H1 (cell line): ENCODE measurements around the gene ASGR2. TPM values are rescaled to one million over a fixed set of nuclear protein-coding genes. Genes with fewer than 3 reads are reported as not detected.

Source experiments
- CTCF ChIA-PET: fragments of 300-600 bp; sonication (Branson Sonifier 250); formaldehyde crosslinking; loops from one replicate; lab custom pipeline; 2021; ENCODE audit not compliant: partially characterized antibody; lab: Charles Lee
- POLR2A ChIA-PET: fragments of 300-600 bp; sonication (Branson Sonifier 250); formaldehyde crosslinking; loops from one replicate; lab custom pipeline; 2021; ENCODE audit warnings: inconsistent platforms; ENCODE audit not compliant: partially characterized antibody; lab: Charles Lee
- DNase-seq, 2 experiments: peaks; one replicate each; pipeline versions ENCODE4 v3.0.0 to v3.0.0-alpha.2; 2010 to 2022; ENCODE audit warnings: low spot score in 2 of 2, low read depth in 1 of 2, mixed read lengths in 1 of 2
- FAIRE-seq: peaks from 2 replicates; lab custom pipeline; 2011; peaks lifted over from hg19 to GRCh38; lab: Jason Lieb, UNC
- H2AFZ ChIP-seq: 2 replicates; pipeline ENCODE4 v1.8.1; 2012; ENCODE audit warnings: low read length, inconsistent platforms
- H2AK5ac ChIP-seq: 2 replicates; pipeline ENCODE4 v1.6.1; 2013; ENCODE audit warnings: low read depth, low read length
- H2BK120ac ChIP-seq: replicated peaks from 2 replicates; pipeline ENCODE3; 2013; ENCODE audit warnings: low read depth, low read length, inconsistent platforms
- H2BK12ac ChIP-seq: 2 replicates; pipeline ENCODE4 v1.6.1; 2013; ENCODE audit warnings: low read depth, low read length
- H2BK15ac ChIP-seq: 2 replicates; pipeline ENCODE4 v1.6.1; 2013; ENCODE audit warnings: low read length
- H2BK20ac ChIP-seq: 2 replicates; pipeline ENCODE4 v1.6.1; 2013; ENCODE audit warnings: low read length
- H2BK5ac ChIP-seq: 2 replicates; pipeline ENCODE4 v1.6.1; 2013; ENCODE audit warnings: low read depth, low read length
- H3K14ac ChIP-seq: 2 replicates; pipeline ENCODE4 v1.6.1; 2013; ENCODE audit warnings: inconsistent platforms; ENCODE audit not compliant: insufficient read length
- H3K18ac ChIP-seq: 2 replicates; pipeline ENCODE4 v1.6.1; 2013; ENCODE audit warnings: low read length; ENCODE audit errors: extremely low read depth
- H3K23ac ChIP-seq: 2 replicates; pipeline ENCODE4 v1.6.1; 2013; ENCODE audit warnings: inconsistent platforms; ENCODE audit not compliant: insufficient read length
- H3K23me2 ChIP-seq: 2 replicates; pipeline ENCODE4 v1.6.1; 2013; ENCODE audit warnings: low read depth, low read length
- H3K27ac ChIP-seq: 2 replicates; pipeline ENCODE4 v1.6.1; 2011; ENCODE audit warnings: low read depth, low read length, inconsistent platforms
- H3K27me3 ChIP-seq, 4 experiments: replicated peaks in 1 of 4; 1 replicate in 1 of 4; 2 replicates in 3 of 4; pipeline versions ENCODE4 v1.6.1 to v1.8.1; 2011 to 2013; ENCODE audit warnings: low read length in 3 of 4, mild to moderate bottlenecking in 3 of 4, inconsistent platforms in 2 of 4, mixed read lengths in 2 of 4, moderate library complexity in 1 of 4; ENCODE audit not compliant: control insufficient read depth in 3 of 4, insufficient read depth in 3 of 4; ENCODE audit errors: extremely low read depth in 1 of 4
- H3K36me3 ChIP-seq, 4 experiments: 2 replicates each; pipeline versions ENCODE4 v1.6.1 to v1.8.1; 2011 to 2013; ENCODE audit warnings: mild to moderate bottlenecking in 4 of 4, low read length in 3 of 4, moderate library complexity in 2 of 4, control low read depth in 1 of 4, inconsistent platforms in 1 of 4; ENCODE audit not compliant: insufficient read depth in 4 of 4, control insufficient read depth in 2 of 4
- H3K4ac ChIP-seq: replicated peaks from 2 replicates; pipeline ENCODE3; 2013; ENCODE audit warnings: low read length, low read depth, mixed read lengths, inconsistent platforms; ENCODE audit not compliant: insufficient read length
- H3K4me1 ChIP-seq, 4 experiments: replicated peaks in 1 of 4; 1 replicate in 1 of 4; 2 replicates in 3 of 4; pipeline versions ENCODE4 v1.6.1 to v1.8.1; 2011 to 2013; ENCODE audit warnings: low read length in 3 of 4, inconsistent platforms in 2 of 4, mixed read lengths in 1 of 4; ENCODE audit not compliant: insufficient read depth in 4 of 4, control insufficient read depth in 3 of 4
- H3K4me2 ChIP-seq, 2 experiments: 2 replicates each; pipeline versions ENCODE4 v1.6.1 to v1.8.1; 2011 to 2013; ENCODE audit warnings: low read depth in 2 of 2, low read length in 2 of 2, control low read depth in 1 of 2, inconsistent platforms in 1 of 2, mild to moderate bottlenecking in 1 of 2; ENCODE audit not compliant: insufficient read depth in 1 of 2
- H3K4me3 ChIP-seq, 4 experiments: fragments of 200-600, 300-600 bp in 1 of 4; sonication (generic), shearing (Covaris generic), sonication (Bioruptor Twin) in 1 of 4; 2 replicates each; pipeline versions ENCODE4 v1.5.1 to v1.8.1; 2011 to 2016; ENCODE audit warnings: low read length in 4 of 4, low read depth in 3 of 4, control low read depth in 2 of 4, inconsistent platforms in 2 of 4, mild to moderate bottlenecking in 2 of 4, mixed read lengths in 1 of 4, moderate library complexity in 1 of 4; ENCODE audit not compliant: insufficient read depth in 2 of 4; ENCODE audit errors: extremely low read depth in 1 of 4
- H3K56ac ChIP-seq: replicated peaks from 2 replicates; pipeline ENCODE3; 2013; ENCODE audit warnings: low read depth, mild to moderate bottlenecking, mixed read lengths, low read length, inconsistent platforms; ENCODE audit not compliant: insufficient read length
- H3K79me1 ChIP-seq: 2 replicates; pipeline ENCODE4 v1.6.1; 2013; ENCODE audit warnings: low read depth, low read length, control low read depth
- H3K79me2 ChIP-seq, 2 experiments: 2 replicates each; pipeline versions ENCODE4 v1.6.1 to v1.8.1; 2012 to 2013; ENCODE audit warnings: low read length in 2 of 2, mild to moderate bottlenecking in 2 of 2, inconsistent platforms in 1 of 2; ENCODE audit not compliant: insufficient read depth in 2 of 2, control insufficient read depth in 1 of 2
- H3K9ac ChIP-seq, 4 experiments: replicated peaks in 1 of 4; 1 replicate in 1 of 4; 2 replicates in 3 of 4; pipeline versions ENCODE4 v1.6.1 to v1.8.1; 2011 to 2013; ENCODE audit warnings: low read depth in 3 of 4, low read length in 3 of 4, control low read depth in 2 of 4, mild to moderate bottlenecking in 2 of 4, moderate library complexity in 2 of 4, inconsistent platforms in 1 of 4; ENCODE audit errors: extremely low read depth in 1 of 4
- H3K9me3 ChIP-seq, 2 experiments: 2 replicates each; pipeline versions ENCODE4 v1.6.1 to v1.8.1; 2012 to 2013; ENCODE audit warnings: mild to moderate bottlenecking in 2 of 2, moderate library complexity in 2 of 2, control low read depth in 1 of 2, inconsistent platforms in 1 of 2, low read depth in 1 of 2, low read length in 1 of 2, mixed read lengths in 1 of 2; ENCODE audit not compliant: insufficient read depth in 2 of 2
- H4K20me1 ChIP-seq, 2 experiments: replicated peaks in 1 of 2; 2 replicates each; pipeline versions ENCODE3 to v1.8.1; 2011 to 2013; ENCODE audit warnings: inconsistent platforms in 2 of 2, low read length in 2 of 2, mild to moderate bottlenecking in 1 of 2; ENCODE audit not compliant: insufficient read depth in 2 of 2, control insufficient read depth in 1 of 2
- H4K5ac ChIP-seq: 2 replicates; pipeline ENCODE4 v1.6.1; 2013; ENCODE audit warnings: low read length, low read depth, mixed read lengths, inconsistent platforms; ENCODE audit not compliant: insufficient read length
- H4K8ac ChIP-seq: 2 replicates; pipeline ENCODE4 v1.8.0; 2013; ENCODE audit warnings: mild to moderate bottlenecking, moderate library complexity, low read length, inconsistent platforms; ENCODE audit not compliant: insufficient read depth; ENCODE audit errors: extremely low read depth
- H4K91ac ChIP-seq: replicated peaks from 2 replicates; pipeline ENCODE3; 2013; ENCODE audit warnings: low read length, mixed read lengths, inconsistent platforms; ENCODE audit not compliant: insufficient read length
- BRCA1 ChIP-seq: IDR thresholded peaks from 2 replicates; pipeline ENCODE4 v1.6.1; 2012; ENCODE audit warnings: low read depth, low read length, improper control_type of control experiment
- CHD1 ChIP-seq: IDR thresholded peaks from 2 replicates; pipeline ENCODE4 v1.6.1; 2012; ENCODE audit warnings: low read depth, low read length, improper control_type of control experiment
- CTBP2 ChIP-seq: IDR thresholded peaks from 2 replicates; pipeline ENCODE4 v1.7.0; 2011; ENCODE audit warnings: borderline replicate concordance, mild to moderate bottlenecking, moderate library complexity, mixed read lengths, low read length; ENCODE audit not compliant: insufficient read depth, insufficient read length
- EP300 ChIP-seq, 2 experiments: IDR thresholded peaks; 1 replicate in 1 of 2; 2 replicates in 1 of 2; pipeline ENCODE4 v1.6.1; 2011 to 2012; ENCODE audit warnings: low read depth in 2 of 2, low read length in 2 of 2, mild to moderate bottlenecking in 2 of 2, borderline replicate concordance in 1 of 2, inconsistent platforms in 1 of 2, moderate library complexity in 1 of 2
- GABPA ChIP-seq: IDR thresholded peaks from 2 replicates; pipeline ENCODE4 v1.6.1; 2011; ENCODE audit warnings: mild to moderate bottlenecking, low read length, moderate library complexity, borderline replicate concordance; ENCODE audit not compliant: insufficient read depth
- JUND ChIP-seq: IDR thresholded peaks from 2 replicates; pipeline ENCODE4 v1.6.1; 2011; ENCODE audit warnings: mild to moderate bottlenecking, improper control_type of control experiment, low read length
- MAFK ChIP-seq: IDR thresholded peaks from 2 replicates; pipeline ENCODE4 v1.6.1; 2012; ENCODE audit warnings: low read depth, mild to moderate bottlenecking, improper control_type of control experiment, low read length
- POU5F1 ChIP-seq: IDR thresholded peaks from 2 replicates; pipeline ENCODE4 v1.6.1; 2011; ENCODE audit warnings: low read depth, mild to moderate bottlenecking, low read length, moderate library complexity
- SAP30 ChIP-seq: fragments of 300-600 bp; sonication (generic); IDR thresholded peaks from 2 replicates; pipeline ENCODE4 v1.7.1; 2012; ENCODE audit warnings: low read length, moderate library complexity, mild to moderate bottlenecking, inconsistent platforms; ENCODE audit not compliant: insufficient read depth, insufficient replicate concordance
- SIN3A ChIP-seq, 2 experiments: IDR thresholded peaks in 1 of 2; conservative IDR thresholded peaks in 1 of 2; 2 replicates each; pipeline ENCODE4 v1.6.1; 2011 to 2012; ENCODE audit warnings: low read length in 2 of 2, improper control_type of control experiment in 1 of 2, low read depth in 1 of 2, mild to moderate bottlenecking in 1 of 2
- SP2 ChIP-seq: IDR thresholded peaks from 2 replicates; pipeline ENCODE4 v1.6.1; 2012; ENCODE audit warnings: mild to moderate bottlenecking, low read length, inconsistent platforms
- SRF ChIP-seq: IDR thresholded peaks from 2 replicates; pipeline ENCODE4 v1.6.1; 2011; ENCODE audit warnings: mild to moderate bottlenecking, low read depth, low read length, moderate library complexity
- TBP ChIP-seq: IDR thresholded peaks from 2 replicates; pipeline ENCODE4 v1.6.1; 2011; ENCODE audit warnings: low read depth, low read length, improper control_type of control experiment
- ZNF274 ChIP-seq: IDR thresholded peaks from 2 replicates; pipeline ENCODE4 v1.7.0; 2012; ENCODE audit warnings: low read length, borderline replicate concordance; ENCODE audit errors: extremely low read depth
- WGBS, 2 experiments: shearing (Covaris generic) in 1 of 2; methylation state at CpG; one replicate each; pipeline versions ENCODE4 v1.1.6 to v1.1.7; 2013 to 2015; ENCODE audit warnings: low lambda C conversion rate in 2 of 2, mixed read lengths in 2 of 2, inconsistent platforms in 1 of 2, low coverage in 1 of 2, missing lambda C conversion rate in 1 of 2; ENCODE audit not compliant: insufficient replicate concordance in 2 of 2, insufficient coverage in 1 of 2, insufficient read length in 1 of 2; ENCODE audit errors: extremely low coverage in 1 of 2, missing lambda C conversion rate in 1 of 2; 5-methylcytosine and 5-hydroxymethylcytosine counted together
- polyA plus RNA-seq, 7 experiments: library from polyadenylated mRNA; depleted of rRNA in 3 of 7; stranded (reverse) in 5 of 7; unstranded in 2 of 7; fragments of >200 nt in 5 of 7; fragments of 200-250 nt in 2 of 7; gene quantifications; 1 replicate in 5 of 7; 2 replicates in 1 of 7; 4 replicates in 1 of 7; pipeline versions ENCODE4 v1.2.1 to v1.2.3, GENCODE V29; 2011 to 2013; ENCODE audit warnings: missing spikeins in 2 of 7, mixed read lengths in 2 of 7
- total RNA-seq: library from RNA; stranded (reverse); fragmentation: NEBNext Ultra II Directional; extraction: Animal tissue kit (Norgen Biotek cat#: 25700); gene quantifications from 2 replicates; pipeline ENCODE4 v1.2.1, GENCODE V29; 2021

Gene ASGR2
- total and polyA plus RNA-seq, 2 of the 8 experiments (the other 6 are each of a cell fraction or from before 2014, with no cell fraction given), result 0.91 TPM; not detected in 1

DNA sequence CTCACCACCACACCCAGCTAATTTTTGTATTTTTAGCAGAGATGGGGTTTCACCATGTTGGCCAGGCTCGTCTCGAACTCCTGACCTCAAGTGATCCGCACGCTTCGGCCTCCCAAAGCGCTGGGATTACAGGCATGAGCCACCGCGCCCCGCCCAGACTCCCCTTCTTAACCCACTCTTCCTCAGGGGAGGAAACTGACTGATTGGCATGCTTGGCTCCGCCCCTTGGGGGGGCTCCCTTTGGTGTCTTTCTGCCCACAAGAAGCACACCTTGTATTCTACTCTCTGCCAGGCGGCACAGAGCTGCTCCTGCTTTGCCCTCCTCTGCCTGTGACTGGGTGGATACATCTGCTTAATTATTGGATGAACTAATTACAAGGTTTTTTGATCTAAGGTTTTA lies 4.7 kb upstream of the ASGR2 start:
- Histone ChIP-seq H3K23ac (no peak overlapping the region), H3K36me3 (no peaks in the 10 kb centered on the region), H3K4me2 (no peak overlapping the region), H4K91ac (no peak overlapping the region), H3K14ac (no peak overlapping the region), H4K8ac (no peak overlapping the region), H4K20me1 (no peaks in the 10 kb centered on the region), H3K27me3 (no peaks in the 10 kb centered on the region), H3K79me1 (no peaks in the 10 kb centered on the region), H4K5ac (no peak overlapping the region), H3K56ac (no peak overlapping the region), H2BK15ac (no peak overlapping the region), H2BK20ac (no peak overlapping the region), H3K79me2 (no peaks in the 10 kb centered on the region), H3K9me3 (no peaks in the 10 kb centered on the region), H2AK5ac (no peak overlapping the region), H3K4ac (no peak overlapping the region), H3K4me3 (no peak overlapping the region), H2AFZ (no peak overlapping the region), H3K4me1 (peaks cover 0 to 9% (median 4%) of the 10 kb centered on the region in 4 experiments; a peak in 3 of 7 replicates), H3K23me2 (no peaks in the 10 kb centered on the region), H3K18ac (no peak overlapping the region), H3K27ac (no peak overlapping the region), H3K9ac (no peak overlapping the region), H2BK5ac (no peak overlapping the region), H2BK12ac (no peak overlapping the region), H2BK120ac (no peak overlapping the region)
- WGBS, 2 experiments, result 75% methylated on average over 8 of the region's 11 CpGs; no CpG with 5 or more reads in 1 of the 2 experiments
- FAIRE-seq (no peak), DNase-seq (no peak)
- ChIA-PET CTCF (interaction anchor here (0.8 to 1.4 kb wide), 5 partner anchors 14 to 74 kb away, joined by 3 to 4 read pairs (median 3); no protein-coding TSS in a partner anchor), POLR2A (no interaction called here)
- TF ChIP-seq POU5F1, result no peak
- no peak for TF ChIP-seq BRCA1
- no peak for TF ChIP-seq SP2
- no peak for TF ChIP-seq SRF
- no peak for TF ChIP-seq SIN3A (conservative IDR thresholded peaks at IDR 0.05 in 1 of 2, IDR thresholded peaks at IDR 0.05 in 1 of 2; ENCODE audit: low read depth in 1 of 2, low read length in 2 of 2)
- no peak for TF ChIP-seq ZNF274
- TF ChIP-seq EP300 (IDR thresholded peaks at IDR 0.05; ENCODE audit: borderline replicate concordance in 1 of 2, low read depth in 2 of 2, low read length in 2 of 2), result no peak
- TF ChIP-seq JUND, result no peak
- TF ChIP-seq GABPA, result no peak
- no peak for TF ChIP-seq MAFK
- no peak for TF ChIP-seq CHD1
- no peak for TF ChIP-seq CTBP2
- TF ChIP-seq TBP, result no peak
- no peak for TF ChIP-seq SAP30
